Measurements from ENCODE around the gene TMEM183A. TPM values are rescaled to one million over a fixed set of nuclear protein-coding genes. Genes with fewer than 3 reads are reported as not detected.

Gene TMEM183A
- total and polyA plus RNA-seq, 2 experiments from 2014 or later = 55.1 to 128 TPM

- no peak overlapping the region for H3K27ac Mint-ChIP-seq
Measured at GRCh38 chr1:203056516-203056915, 49.3 kb downstream of the TMEM183A start.

GRCh38 chr1:203057911-203058675 is 50.9 kb downstream of the TMEM183A start:
- Histone ChIP-seq H3K4me1 (ENCODE audit: insufficient read depth) (peaks cover 30% of the 10 kb centered on the region), H3K9me2 (ENCODE audit: insufficient read depth) (no peaks in the 10 kb centered on the region), H2AFZ (no peak overlapping the region), H3K4me3 (no peak overlapping the region), H3K36me3 (ENCODE audit: insufficient read depth) (no peaks in the 10 kb centered on the region), H3F3A (replicated peaks; ENCODE audit: low read depth) (peaks cover 9% of the 10 kb centered on the region; the same call in 1 of the 2 replicates), H4K20me1 (replicated peaks; ENCODE audit: insufficient read depth) (no peaks in the 10 kb centered on the region), H3K27me3 (ENCODE audit: insufficient read depth) (no peaks in the 10 kb centered on the region), H3K4me2 (no peak overlapping the region), H3K27ac (ENCODE audit: low read depth) (no peak overlapping the region), H3K79me2 (replicated peaks; ENCODE audit: insufficient read depth) (no peaks in the 10 kb centered on the region)
- Mint-ChIP-seq H3K9me3 (no peaks in the 10 kb centered on the region), H3K4me1 (peaks cover 37% of the 10 kb centered on the region), H3K27ac (no peak overlapping the region), H3K4me3 (no peak overlapping the region), H3K36me3 (ENCODE audit: low read depth) (peaks cover 9% of the 10 kb centered on the region), H3K27me3 (ENCODE audit: insufficient read depth, low read depth, poor library complexity) (peaks cover 5% of the 10 kb centered on the region)
- no peak for ATAC-seq
- DNase-seq (ENCODE audit: low spot score) = no peak
- TF ChIP-seq ZNF331 (CRISPR knock-in tag; IDR thresholded peaks at IDR 0.05; ENCODE audit: low read depth) = no peak
- TF ChIP-seq POLR2AphosphoS5 (IDR thresholded peaks at IDR 0.05; ENCODE audit: low read depth) = no peak
- no peak for TF ChIP-seq REST (IDR thresholded peaks at IDR 0.05; ENCODE audit: unreplicated experiment)
- no peak for TF ChIP-seq CREB1 (CRISPR knock-in tag; IDR thresholded peaks at IDR 0.05; ENCODE audit: low read depth)
- no peak for TF ChIP-seq JUNB (IDR thresholded peaks at IDR 0.05; ENCODE audit: unreplicated experiment)
- no peak for TF ChIP-seq ETS1 (IDR thresholded peaks at IDR 0.05)

More at GRCh38 chr1:203056516-203056915, 49.3 kb downstream of the TMEM183A start:
- Histone ChIP-seq H3F3A (replicated peaks; ENCODE audit: low read depth) (peaks cover 14% of the 10 kb centered on the region; the same call in 1 of the 2 replicates), H4K20me1 (replicated peaks; ENCODE audit: insufficient read depth) (no peaks in the 10 kb centered on the region), H3K36me3 (ENCODE audit: insufficient read depth) (no peaks in the 10 kb centered on the region), H3K79me2 (replicated peaks; ENCODE audit: insufficient read depth) (no peaks in the 10 kb centered on the region), H3K4me3 (no peak overlapping the region), H3K9me2 (ENCODE audit: insufficient read depth) (no peaks in the 10 kb centered on the region), H3K4me1 (ENCODE audit: insufficient read depth) (peaks cover 41% of the 10 kb centered on the region), H3K27me3 (ENCODE audit: insufficient read depth) (no peaks in the 10 kb centered on the region), H3K27ac (ENCODE audit: low read depth) (no peak overlapping the region), H2AFZ (no peak overlapping the region), H3K4me2 (no peak overlapping the region)
- Mint-ChIP-seq H3K27me3 (ENCODE audit: insufficient read depth, low read depth, poor library complexity) (peaks cover 3% of the 10 kb centered on the region), H3K9me3 (no peaks in the 10 kb centered on the region), H3K36me3 (ENCODE audit: low read depth) (peaks cover 9% of the 10 kb centered on the region), H3K4me1 (peaks cover 50% of the 10 kb centered on the region), H3K4me3 (no peak overlapping the region)
- ATAC-seq (no peak), DNase-seq (ENCODE audit: low spot score) (peak; percentile 55)
- TF ChIP-seq CTCF (conservative IDR thresholded peaks at IDR 0.05; ENCODE audit: low read depth in 2 of 2) (peak; percentile 61 to 66), NANOG (IDR thresholded peaks at IDR 0.05; ENCODE audit: borderline replicate concordance) (no peak)
